Activated T-cell treated with anti-CD3 and anti-CD28 coated beads, Interleukin-2, amount 50 U/mL, for 48 hours (primary cell): Measurements from ENCODE around the gene PTPN5.

Source experiments
- DNase-seq, 2 experiments: peaks; one replicate each; pipeline ENCODE4 v3.0.0-alpha.2; 2020

Gene PTPN5

DNA sequence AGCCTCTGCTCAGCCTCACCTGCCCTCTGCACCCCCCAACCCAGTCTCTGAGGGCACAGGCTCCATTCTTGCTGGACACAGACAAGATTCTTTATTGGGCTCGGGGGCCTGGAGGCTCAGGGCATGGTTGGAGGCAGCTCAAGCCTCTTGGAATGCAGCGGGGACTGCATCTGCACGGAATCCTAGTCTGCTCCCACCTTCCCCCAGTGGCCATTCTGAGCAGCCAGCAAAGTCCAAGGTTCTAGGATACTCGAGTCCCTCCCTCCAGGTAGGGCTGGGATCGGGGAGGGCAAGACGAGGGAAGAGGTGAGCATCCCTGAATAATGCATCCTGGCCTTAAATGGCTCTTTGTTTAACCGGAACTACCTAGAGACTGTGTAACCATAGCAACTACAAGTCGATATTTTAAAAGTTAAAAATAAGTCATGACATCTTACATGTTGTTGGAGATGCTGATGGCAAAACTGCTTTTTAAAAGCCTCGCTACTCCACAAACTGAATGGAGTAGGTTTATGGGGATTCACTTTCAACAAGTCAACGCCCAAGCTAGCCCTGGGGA lies 54.9 kb downstream of the PTPN5 start:
- no peak for DNase-seq

- no peak for DNase-seq
Measured at GRCh38 chr11:18733202-18733601, 58.4 kb downstream of the PTPN5 start.

- DNase-seq, result peak; percentile 80 to 81
Measured at GRCh38 chr11:18731949-18732821, 59.4 kb downstream of the PTPN5 start.

DNA sequence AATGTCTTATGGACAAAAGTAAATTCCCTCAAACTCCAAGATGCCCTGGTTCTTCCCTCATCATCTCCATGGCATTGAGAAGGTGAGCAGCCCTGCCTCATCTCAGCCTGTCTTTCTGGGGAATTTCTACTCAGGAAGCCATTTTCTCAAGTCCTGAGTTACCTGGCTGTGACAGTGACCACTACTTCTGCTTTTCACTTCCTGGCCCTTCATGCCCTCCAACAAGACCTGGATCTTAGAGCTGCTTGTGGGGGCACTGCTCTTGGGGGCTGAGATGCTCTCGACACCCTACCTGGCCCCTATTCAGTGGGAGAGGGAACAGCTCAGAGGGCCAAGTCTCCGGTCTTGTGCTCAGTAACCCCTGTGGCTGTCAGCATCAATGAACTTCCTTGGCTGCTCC lies 60.2 kb downstream of the PTPN5 start:
- no peak for DNase-seq

- DNase-seq, result no peak
Measured at GRCh38 chr11:18730020-18730419, 61.6 kb downstream of the PTPN5 start.

DNA sequence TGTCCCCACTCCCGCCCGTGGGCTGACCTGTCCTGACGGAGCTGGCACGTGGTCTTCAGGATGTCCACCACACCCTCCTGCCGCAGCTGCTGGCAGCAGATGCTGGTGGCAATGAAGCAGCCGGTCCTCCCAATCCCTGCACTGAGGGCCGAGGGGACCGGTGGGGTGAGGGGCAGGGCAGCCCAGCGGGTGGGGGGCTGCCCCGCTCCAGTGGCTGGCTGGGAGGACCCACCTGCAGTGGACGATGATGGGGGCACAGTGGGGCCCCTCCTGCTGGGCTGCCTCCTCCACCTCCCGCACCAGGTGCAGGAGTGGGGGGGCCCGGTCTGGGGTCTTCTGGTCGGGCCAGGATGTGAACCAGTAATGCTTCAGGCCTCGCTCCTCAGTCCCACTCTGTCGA lies 62.2 kb downstream of the PTPN5 start:
- DNase-seq, result no peak

DNA sequence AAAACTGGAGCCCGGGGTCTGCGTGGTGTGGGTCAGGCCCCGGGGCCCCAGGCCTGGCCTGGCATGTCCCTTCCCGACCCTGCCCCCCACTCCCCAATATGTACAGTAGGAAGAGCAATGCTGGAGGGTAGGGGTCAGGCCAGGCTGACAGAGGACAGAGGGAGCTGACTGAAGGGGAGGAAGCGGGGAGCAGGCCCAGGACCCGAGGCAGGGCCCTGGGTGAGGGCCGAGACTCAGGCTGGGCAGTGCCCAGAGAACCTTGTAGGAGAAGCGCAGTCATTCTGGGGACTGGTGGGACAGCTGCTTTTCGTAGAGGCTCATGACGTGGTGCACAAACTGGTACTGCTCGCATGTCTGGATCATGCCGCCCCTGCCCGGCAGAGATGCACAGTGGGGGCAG lies 62.9 kb downstream of the PTPN5 start:
- DNase-seq, result no peak

GRCh38 chr11:18727479-18728236 lies 63.9 kb downstream of the PTPN5 start:
- peak; percentile 66 to 70 for DNase-seq

DNA sequence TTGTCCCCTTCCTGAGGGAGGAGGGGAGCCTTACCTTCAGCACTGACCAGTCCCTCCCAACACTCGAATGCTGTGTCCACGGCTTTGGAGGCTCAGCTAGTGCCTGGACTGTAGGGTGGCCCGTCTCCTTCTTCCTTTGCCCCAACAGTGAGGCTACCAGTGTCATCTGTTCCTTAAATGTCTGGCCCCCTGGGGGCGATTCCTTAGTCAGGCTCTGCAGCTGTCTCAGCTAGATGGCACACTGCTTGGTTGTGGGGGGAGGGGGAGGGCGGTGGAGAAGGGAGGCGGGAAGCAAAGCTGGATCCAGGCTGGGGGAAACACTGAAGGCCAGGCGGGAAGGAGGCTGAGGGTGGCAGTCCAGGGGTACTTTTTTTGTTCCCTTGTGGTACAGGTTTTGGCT lies 65.6 kb downstream of the PTPN5 start, which contains the start of gene IGSF22:
TSS of gene IGSF22 (minus strand) at position 149 of the 400 bp plus-strand sequence. CDS start 1,952 bp downstream, outside the sequence.
- no peak for DNase-seq

- DNase-seq, result no peak
Measured at GRCh38 chr11:18723991-18724390, 67.6 kb downstream of the PTPN5 start.

DNA sequence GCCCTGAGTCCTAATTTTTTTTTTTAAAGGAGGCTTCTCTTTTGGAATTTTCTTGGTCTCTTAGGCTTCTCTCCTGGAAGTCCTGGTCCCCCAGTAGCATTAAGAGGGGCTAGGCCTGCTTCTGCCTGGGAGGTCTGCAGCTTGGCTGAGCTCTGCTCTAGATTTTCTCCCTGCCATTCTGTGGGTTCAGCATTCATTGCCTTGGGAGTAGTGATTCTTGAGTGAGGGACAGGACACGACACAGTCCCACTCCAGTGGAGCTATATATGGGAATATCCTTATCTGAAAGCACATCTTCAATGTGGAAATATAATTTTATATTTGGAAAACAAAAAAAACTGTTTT lies 69.3 kb downstream of the PTPN5 start:
- no peak for DNase-seq

DNA sequence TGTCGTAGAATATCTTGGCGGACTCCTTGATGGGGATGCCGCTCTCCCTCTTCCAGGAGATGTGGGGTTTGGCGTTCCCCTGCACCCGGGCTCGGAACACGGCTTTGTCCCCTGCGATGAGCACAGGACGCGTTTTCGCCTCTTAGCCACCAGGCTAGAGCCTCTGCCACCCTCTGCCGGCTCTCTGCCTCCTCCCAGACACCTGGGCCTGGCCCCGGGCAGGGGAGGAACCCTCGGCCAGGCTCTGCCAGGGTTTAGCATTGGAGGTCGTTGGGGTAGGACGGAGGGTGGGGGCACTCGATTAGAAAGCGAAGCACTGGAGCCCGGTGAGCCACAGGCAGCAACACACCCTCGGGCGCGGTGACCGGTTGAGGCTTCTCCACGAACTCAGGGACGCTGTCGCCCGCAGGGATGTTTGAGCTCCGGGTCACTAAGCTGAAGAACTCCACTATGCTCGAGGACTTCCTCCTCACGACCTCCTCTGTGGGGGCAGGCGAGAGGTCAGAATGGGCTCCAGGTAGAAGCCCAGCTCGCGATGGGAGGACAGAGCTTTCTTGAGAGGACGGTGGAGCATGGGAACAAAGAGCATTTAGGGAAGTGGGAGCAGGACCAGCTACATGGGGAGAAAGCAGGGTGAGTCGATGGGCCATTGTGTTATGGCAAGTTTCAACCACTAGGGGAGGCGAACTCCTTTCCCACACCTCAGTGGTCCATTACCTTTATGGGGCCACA lies 69.9 kb downstream of the PTPN5 start:
- DNase-seq, result peak; percentile 69 to 74

GRCh38 chr11:18720808-18721560 lies 70.6 kb downstream of the PTPN5 start:
- DNase-seq, result peak; percentile 89 to 90

DNA sequence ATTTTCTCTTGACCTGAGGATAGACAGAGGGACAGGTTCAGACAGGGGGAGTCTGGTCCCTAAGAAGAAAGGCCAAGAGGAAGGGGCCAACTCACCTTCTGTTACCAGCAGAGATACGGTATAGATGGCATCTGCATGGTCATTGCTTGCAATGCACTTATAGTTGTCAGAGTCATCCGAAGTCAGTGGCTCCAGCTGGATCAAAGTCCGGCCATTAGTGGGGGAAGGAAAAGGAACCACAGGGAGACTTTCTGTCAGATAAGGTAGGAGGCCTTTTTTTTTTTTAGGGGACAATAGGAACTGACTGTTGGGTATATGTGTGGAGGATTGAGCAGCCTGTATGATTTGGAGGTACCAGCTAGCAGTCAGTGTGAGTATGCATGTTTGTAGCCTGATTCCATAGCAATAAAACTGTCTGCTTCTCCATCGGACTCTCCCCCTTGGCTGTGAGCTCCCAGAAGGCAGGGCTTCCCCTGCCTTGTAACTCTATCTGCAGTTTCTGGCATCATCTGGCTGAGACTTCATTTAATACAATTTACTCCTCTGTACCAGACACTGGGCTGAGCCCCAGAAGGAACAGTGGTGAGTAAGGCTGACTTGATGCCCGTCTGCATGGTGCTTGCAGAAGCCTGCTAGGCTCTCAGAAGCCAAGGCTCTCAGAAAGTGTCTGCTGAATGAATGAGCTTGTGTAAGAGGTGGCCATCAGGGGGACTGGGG lies 71.3 kb downstream of the PTPN5 start:
- no peak for DNase-seq

DNA sequence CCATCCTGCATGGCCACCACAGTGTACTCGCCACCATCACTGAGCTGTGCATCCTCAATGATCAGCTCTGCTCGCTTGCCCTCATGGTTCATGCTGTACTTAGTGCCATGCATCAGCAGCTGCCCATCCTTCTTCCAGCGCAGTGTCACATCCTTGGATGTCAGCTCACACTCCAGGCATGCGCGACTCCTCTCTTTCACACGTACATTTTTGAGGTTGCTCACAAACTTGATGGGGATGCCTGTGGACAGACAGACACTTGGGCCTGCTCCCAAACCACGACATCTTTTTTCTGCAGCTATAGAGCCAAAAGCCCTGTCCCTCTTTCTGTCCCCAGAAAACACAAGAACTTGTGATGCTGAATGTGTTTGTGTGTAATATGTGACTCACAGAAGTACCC lies 76.1 kb downstream of the PTPN5 start:
- no peak for DNase-seq

DNA sequence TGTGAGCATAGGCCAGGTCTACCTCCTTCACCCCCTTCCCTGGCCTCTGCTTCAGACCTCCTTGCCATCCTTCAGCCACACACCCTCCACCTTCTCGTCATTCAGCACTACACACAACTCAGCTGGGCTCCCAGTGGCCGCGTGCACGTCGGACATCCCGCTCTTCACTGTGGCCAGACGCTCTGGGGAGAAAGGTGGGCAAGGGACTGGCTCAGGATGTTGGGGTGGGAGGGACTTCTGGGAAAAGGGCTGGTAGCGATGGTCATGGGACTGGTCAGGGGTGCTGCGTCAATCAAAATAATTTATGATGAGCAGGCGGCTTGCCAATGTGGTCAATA lies 77.2 kb downstream of the PTPN5 start:
- no peak for DNase-seq

DNA sequence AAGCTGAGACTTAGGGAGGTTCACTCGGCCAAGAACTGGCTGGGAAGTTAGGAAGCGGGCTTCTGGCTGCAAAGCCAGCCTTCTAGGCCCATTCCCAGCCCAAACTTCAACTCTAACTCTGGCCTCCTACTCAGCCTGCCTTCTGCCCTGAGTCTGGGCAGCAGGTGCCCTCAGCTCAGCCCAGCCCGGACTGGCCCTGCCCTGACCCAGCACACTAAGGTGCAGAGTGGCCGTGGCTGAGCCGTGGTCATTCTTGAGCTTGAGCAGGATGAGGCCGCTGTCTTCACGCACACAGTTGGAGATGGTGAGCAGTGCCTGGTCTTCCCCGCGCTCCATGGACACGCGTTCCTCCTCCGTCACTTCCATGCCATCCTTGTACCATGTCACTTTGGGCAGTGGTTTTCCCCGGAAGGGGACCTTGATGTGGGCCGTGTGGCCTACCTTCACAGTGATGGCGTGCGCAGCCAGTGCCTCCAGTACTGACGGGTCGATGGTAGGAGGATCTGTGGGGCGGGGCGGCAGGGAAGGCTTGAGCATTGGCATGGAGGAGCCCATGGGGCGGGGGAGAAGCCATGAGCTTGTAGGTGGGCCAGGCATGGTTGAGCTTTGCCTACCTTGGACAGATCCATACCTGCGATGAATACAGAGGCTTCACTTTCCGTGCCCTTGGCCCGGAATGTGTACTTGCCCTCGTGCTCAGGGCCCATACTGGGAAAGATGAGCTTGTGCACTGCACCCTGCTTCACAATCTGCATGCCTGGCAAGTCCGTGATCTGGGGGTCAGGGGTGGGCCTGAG lies 77.8 kb downstream of the PTPN5 start:
- DNase-seq, result no peak

DNA sequence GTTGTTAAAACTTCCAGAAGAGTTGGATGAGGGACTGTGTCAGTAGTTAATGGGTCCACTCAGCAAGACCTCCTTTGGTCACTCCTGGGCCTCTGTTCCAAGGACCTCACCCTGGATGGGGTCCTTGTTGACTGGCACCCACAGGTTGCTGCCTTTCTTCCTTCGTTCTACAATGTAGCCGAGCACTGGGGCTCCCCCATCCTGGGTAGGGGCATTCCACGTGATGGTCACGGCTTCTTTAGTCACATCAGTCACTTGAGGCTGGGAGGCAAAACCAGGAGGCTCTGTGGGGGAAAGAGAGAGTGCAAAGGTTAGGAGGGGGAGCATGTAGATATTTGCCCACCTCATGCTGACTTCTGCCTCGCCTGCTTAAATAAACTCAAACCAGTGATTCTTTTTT lies 81.1 kb downstream of the PTPN5 start:
- DNase-seq, result no peak

DNA sequence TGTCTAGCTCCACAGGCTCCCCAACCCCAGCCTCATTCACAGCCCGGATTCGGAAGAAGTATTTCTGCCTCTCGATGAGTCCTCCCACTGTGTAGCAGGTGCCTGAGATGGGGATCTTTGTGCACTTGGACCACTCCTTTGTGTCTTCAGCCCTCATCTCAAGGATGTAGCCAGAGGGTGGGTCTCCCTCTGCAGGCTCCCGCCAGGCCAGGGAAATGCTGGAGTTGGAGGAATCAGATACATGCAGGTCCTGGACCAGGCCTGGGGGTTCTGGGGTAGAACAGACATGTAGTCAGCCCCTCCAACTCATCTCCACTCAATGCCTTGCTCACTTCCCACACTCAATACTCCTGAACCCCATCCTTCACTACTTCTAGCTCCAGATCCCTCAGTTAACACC lies 82.2 kb downstream of the PTPN5 start:
- DNase-seq, result no peak

- DNase-seq, result no peak
Measured at GRCh38 chr11:18707811-18708340, 83.7 kb downstream of the PTPN5 start.
